LoVo (cell line): ENCODE data around the gene TMEM51.

Source experiments
- DNase-seq: peaks from one replicate; pipeline ENCODE4 v3.0.0-alpha.2; 2016; ENCODE audit warnings: low spot score

TMEM51 gene

GRCh38 chr1:15246960-15247614 is 93.5 kb downstream of the TMEM51 start, which contains the start of gene FHAD1:
Gene FHAD1, plus strand, starts transcription at chr1:15247223. Its CDS starts 4,562 bp downstream, at chr1:15251785.
- DNase-seq, result peak; percentile 77

- DNase-seq, result no peak
These were observed 94.7 kb downstream of the TMEM51 start for GRCh38 chr1:15248216-15248615.

- DNase-seq, result no peak
These were observed 95.5 kb downstream of the TMEM51 start for GRCh38 chr1:15249081-15249480.

GRCh38 chr1:15251857-15252835 is 98.6 kb downstream of the TMEM51 start:
- no peak for DNase-seq

DNA sequence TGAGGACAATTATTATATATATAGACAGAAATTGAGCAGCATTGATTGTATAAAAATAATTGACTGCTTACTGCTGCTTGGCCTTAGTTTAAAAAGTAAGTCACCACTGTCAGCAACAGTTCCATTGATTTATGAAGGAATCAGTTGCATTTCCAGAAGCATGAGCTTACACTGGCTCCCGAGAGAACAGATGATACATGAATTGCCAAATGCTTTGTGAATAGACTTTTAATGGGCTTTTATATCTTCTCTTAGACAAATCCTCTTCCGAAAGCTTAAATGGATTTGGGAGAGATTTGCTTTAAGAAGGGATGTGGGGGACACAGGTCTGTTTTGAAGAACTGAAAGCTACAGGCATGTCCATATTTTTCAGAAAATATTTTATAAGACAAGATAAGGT is 101.0 kb downstream of the TMEM51 start:
- DNase-seq, result no peak

DNA sequence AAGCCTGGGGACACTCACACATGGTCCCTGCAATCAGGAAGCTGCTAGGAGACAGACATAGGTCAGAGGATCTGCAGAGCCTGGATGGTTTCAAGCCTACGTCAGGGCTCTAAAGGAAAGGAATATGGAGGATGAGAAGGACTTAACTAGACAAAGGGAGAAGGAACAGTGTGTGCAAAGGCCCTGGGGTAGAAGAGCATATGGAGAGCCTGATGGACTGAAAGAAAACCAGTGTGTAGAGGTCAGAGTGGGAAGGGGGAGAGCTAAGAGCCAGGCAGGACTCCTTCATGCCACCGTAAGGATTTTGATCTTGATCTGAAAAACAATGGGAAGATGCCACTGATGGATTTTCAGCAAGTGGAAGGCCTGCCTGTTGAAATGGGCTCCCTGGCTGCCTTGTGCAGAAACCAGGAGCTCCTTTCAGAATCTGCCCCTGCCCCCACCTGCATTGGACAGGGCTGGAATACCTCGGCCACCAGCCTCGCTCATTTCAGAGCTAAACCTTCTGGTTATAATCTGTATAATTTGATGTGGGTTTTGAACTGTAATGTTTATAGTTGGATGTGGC is 102.1 kb downstream of the TMEM51 start:
- DNase-seq, result no peak

GRCh38 chr1:15256584-15256983 is 103.0 kb downstream of the TMEM51 start:
- DNase-seq, result no peak

GRCh38 chr1:15257309-15257708 is 103.8 kb downstream of the TMEM51 start:
- DNase-seq, result no peak

GRCh38 chr1:15258833-15259621 is 105.5 kb downstream of the TMEM51 start:
- no peak for DNase-seq

- DNase-seq, result no peak
These were observed 106.1 kb downstream of the TMEM51 start for GRCh38 chr1:15259622-15260007.

- no peak for DNase-seq
These were observed 107.0 kb downstream of the TMEM51 start for GRCh38 chr1:15260418-15261154.

DNA sequence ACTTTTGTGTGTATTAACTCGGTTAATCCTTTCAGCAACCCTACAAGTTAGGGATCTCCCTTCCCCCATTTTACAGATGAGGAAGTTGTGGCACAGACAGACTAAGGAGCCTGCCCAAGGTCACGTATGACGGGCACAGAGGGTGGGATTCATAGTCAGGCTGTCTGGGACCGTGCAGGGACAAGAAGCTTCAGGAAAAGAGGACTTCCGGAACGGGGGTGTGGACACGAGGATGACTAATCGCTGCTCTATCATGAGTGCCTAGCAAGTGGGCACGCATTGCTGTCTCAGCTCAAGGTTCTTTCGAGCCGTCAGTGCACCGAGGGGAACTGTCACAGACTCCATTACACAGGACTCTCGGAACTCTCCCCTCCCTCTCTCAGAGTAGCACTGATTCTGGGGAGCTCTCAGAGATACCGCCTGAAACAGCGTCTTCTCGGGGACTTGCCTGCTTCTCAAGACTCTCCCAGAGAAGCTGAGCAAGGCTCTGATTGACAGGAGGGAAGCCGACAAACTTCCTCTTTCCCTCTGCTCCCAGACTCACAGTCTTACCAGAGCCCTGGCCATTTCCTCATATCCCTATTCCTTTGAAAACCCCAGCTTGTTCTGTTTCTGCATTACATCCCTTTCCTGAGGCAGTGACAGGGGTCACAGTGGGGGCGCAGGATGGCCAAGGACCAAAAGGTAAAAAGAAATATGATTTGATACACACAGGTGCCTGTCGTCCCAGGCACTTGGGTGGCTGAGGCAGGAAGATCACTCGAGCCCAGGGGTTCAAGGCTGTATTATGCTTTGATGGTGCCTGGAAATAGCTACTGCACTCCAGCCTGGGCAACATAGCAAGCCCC is 107.8 kb downstream of the TMEM51 start:
- DNase-seq, result peak; percentile 22

- no peak for DNase-seq
These were observed 108.4 kb downstream of the TMEM51 start for GRCh38 chr1:15262003-15262377.

DNA sequence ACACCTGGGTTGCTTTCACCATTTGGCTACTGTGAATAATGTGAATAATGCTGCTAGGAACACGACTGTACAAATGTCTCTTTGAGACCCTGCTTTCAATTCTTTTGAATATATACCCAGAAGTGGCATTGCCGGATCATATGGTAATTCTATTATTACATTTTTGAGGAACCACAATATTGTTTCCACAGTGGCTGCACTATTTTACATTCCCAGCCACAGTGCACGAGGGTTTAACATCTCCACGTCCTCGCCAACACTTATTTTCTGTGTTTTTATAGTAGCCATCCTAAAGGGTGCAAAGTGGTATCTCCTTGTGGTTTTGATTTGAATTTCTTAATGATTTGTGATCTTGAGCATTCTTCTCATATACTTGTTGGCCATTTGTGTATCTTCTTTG is 109.2 kb downstream of the TMEM51 start:
- DNase-seq, result no peak

DNA sequence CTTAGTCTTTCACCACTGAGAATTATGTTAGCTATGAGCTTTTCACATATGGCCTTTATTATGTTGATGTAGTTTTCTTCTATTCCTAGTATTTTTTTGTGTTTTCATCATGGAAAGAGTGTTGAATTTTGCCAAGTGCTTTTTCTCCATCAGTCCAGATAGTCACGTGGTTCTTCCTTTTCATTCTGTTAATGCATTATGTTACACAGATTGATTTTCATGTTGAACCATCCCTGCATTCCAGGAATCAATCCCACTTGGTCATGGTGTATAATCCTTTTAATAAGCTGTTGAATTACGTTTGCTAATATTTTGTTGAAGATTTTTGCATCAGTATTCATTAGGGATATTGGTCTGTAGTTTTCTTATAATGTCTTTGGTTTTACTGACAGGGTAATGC is 111.2 kb downstream of the TMEM51 start:
- DNase-seq, result no peak
